Measurements from ENCODE around the gene ADIPOQ. TPM values are rescaled to one million over a fixed set of nuclear protein-coding genes. Genes with fewer than 3 reads are reported as not detected.
A peak's percentile ranks its signal among the peaks of the same experiment; 100 is the strongest.
"Not testable (repeated sequence)": the region's sequence is repeated elsewhere in the genome, so short reads cannot be mapped to it uniquely, and the experiment has no call there.

Gene ADIPOQ
- total RNA-seq (2022), result not detected in 2 replicates
- percentile 5 among the genes with signal in this experiment for Bru-seq, nascent RNA
- percentile 10 among the genes with signal in this experiment for BruChase-seq, experiment 1, labeled RNA remaining after a 6-hour chase
- BruChase-seq, experiment 2, labeled RNA remaining after a 2-hour chase, result percentile 5 among the genes with signal in this experiment
- long read RNA-seq, result 0 reads

- Mint-ChIP-seq H3K4me1 (ENCODE audit: low read depth, unreplicated experiment) (peaks cover 8% of the 10 kb centered on the region), H3K27ac (ENCODE audit: unreplicated experiment) (no peak within 1 kb of the TSS), H3K4me3 (ENCODE audit: low read depth, unreplicated experiment) (no peak within 1 kb of the TSS), H3K9me3 (ENCODE audit: low read depth, unreplicated experiment) (no peaks in the 10 kb centered on the region), H3K27me3 (ENCODE audit: unreplicated experiment) (peaks cover 54% of the 10 kb centered on the region), H3K36me3 (ENCODE audit: insufficient read depth, unreplicated experiment) (no peaks in the 10 kb centered on the region)
- no peak for TF ChIP-seq CTCF (IDR thresholded peaks at IDR 0.05; ENCODE audit: unreplicated experiment)
- DNase-seq, result no peak
- CTCF ChIA-PET, result no interaction called here
- BruUV-seq (replicated peaks), result no TSS peak
- intact Hi-C loops (cut with micrococcal nuclease; ENCODE audit: unreplicated experiment), result loop anchor here (10.0 kb wide), 2 partner anchors 452 to 832 kb away; partner anchors contain the start of genes MASP1 and SST
Observed at GRCh38 chr3:186842426-186843038, at the start of gene ADIPOQ. Gene ADIPOQ, plus strand, starts transcription at chr3:186842710. Its CDS starts 10,349 bp downstream, at chr3:186853059.

DNA sequence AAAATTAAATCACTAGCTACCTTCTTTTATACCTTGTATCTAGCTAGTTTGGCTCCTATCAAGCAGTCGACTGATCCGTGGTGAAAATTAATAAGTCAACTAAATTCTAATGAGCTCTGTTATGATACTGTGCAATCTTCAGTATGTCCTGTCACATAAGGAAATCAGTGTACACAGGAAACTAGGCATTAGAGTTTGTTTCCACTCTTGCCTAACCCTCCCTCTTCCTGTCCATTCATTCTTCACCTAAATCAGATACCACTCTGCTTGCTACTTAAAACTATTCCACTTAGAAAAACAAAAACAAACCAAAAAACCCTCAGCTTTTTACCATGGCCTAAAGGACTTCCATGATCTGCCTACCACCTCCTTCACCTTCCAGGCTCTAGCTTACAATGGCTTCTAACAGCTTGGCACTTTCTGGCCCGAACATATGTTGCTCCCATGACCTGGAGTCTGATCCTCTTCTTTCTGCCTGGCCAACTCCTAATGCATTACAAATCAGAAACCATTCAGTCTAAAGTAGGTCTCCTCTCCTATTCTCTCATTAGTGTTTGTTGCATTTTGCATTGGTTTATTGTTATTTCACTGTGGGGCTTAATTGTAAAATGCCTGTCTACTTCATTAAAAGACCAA is 44.2 kb upstream of the ADIPOQ start:
- Mint-ChIP-seq H3K9me3 (ENCODE audit: low read depth, unreplicated experiment) (no peaks in the 10 kb centered on the region), H3K4me1 (ENCODE audit: low read depth, unreplicated experiment) (peaks cover 7% of the 10 kb centered on the region), H3K27ac (ENCODE audit: unreplicated experiment) (no peak overlapping the region), H3K27me3 (ENCODE audit: unreplicated experiment) (no peaks in the 10 kb centered on the region), H3K36me3 (ENCODE audit: insufficient read depth, unreplicated experiment) (peaks cover 74% of the 10 kb centered on the region), H3K4me3 (ENCODE audit: low read depth, unreplicated experiment) (no peak overlapping the region)
- BruUV-seq (replicated peaks), result no TSS peak
- no peak for TF ChIP-seq CTCF (IDR thresholded peaks at IDR 0.05; ENCODE audit: unreplicated experiment)
- DNase-seq, result no peak
- CTCF ChIA-PET, result interaction anchor here (0.6 kb wide), 1 partner anchor 208 kb away, joined by 9 read pairs; no protein-coding TSS in a partner anchor
- intact Hi-C loops (cut with micrococcal nuclease; ENCODE audit: unreplicated experiment), result no loop called here

DNA sequence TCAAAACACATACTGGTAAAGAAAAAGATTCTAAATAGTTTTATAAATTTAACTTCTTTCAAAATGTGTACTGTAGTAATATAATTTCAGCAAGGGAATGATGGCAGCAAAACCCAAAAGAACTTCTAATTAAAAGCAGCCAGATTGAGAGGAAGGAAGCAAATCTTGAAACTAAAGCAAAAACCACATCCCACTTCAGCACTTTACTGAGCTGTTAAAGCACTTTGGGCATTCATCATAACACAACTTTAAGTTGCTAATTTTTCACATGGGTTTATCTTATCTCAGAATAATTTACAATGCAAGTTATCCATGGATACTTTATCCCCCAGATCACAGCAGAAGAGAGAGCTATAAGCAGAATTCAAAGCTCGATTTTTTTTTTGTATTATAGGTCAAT is 42.2 kb upstream of the ADIPOQ start:
- CTCF ChIA-PET, result no interaction called here
- TF ChIP-seq CTCF (IDR thresholded peaks at IDR 0.05; ENCODE audit: unreplicated experiment), result no peak
- H3K27ac Mint-ChIP-seq (ENCODE audit: unreplicated experiment), result no peak overlapping the region
- intact Hi-C loops (cut with micrococcal nuclease; ENCODE audit: unreplicated experiment), result no loop called here
- H3K9me3 Mint-ChIP-seq (ENCODE audit: low read depth, unreplicated experiment), result no peaks in the 10 kb centered on the region
- peaks cover 7% of the 10 kb centered on the region for H3K4me1 Mint-ChIP-seq (ENCODE audit: low read depth, unreplicated experiment)
- peaks cover 75% of the 10 kb centered on the region for H3K36me3 Mint-ChIP-seq (ENCODE audit: insufficient read depth, unreplicated experiment)
- BruUV-seq (replicated peaks), result no TSS peak
- H3K4me3 Mint-ChIP-seq (ENCODE audit: low read depth, unreplicated experiment), result no peak overlapping the region
- H3K27me3 Mint-ChIP-seq (ENCODE audit: unreplicated experiment), result no peaks in the 10 kb centered on the region
- DNase-seq, result no peak

DNA sequence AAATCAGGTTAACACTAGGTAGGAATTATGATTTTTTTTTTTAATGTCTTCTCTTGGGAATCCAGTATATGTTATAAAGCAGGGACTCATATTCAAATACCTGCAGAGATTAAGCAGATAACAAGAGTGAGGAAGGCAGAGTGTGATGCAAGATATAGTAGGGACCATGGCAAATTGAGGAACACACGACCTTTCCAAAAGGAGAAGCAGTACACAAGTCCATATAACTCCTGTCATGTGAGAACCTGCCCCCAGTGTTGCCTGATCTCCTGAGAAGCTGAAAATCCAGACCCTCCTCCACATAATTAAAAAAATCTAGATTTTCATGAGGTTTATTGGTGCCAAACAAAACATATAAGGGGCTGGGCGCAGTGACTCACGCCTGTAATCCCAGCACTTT is 39.8 kb upstream of the ADIPOQ start:
- TF ChIP-seq CTCF (IDR thresholded peaks at IDR 0.05; ENCODE audit: unreplicated experiment), result no peak
- no peaks in the 10 kb centered on the region for H3K9me3 Mint-ChIP-seq (ENCODE audit: low read depth, unreplicated experiment)
- H3K36me3 Mint-ChIP-seq (ENCODE audit: insufficient read depth, unreplicated experiment), result peaks cover 76% of the 10 kb centered on the region
- no peak overlapping the region for H3K27ac Mint-ChIP-seq (ENCODE audit: unreplicated experiment)
- intact Hi-C loops (cut with micrococcal nuclease; ENCODE audit: unreplicated experiment), result no loop called here
- peaks cover 16% of the 10 kb centered on the region for H3K4me1 Mint-ChIP-seq (ENCODE audit: low read depth, unreplicated experiment)
- no peak for DNase-seq
- BruUV-seq (replicated peaks), result no TSS peak
- CTCF ChIA-PET, result no interaction called here
- H3K27me3 Mint-ChIP-seq (ENCODE audit: unreplicated experiment), result no peaks in the 10 kb centered on the region
- H3K4me3 Mint-ChIP-seq (ENCODE audit: low read depth, unreplicated experiment), result no peak overlapping the region

DNA sequence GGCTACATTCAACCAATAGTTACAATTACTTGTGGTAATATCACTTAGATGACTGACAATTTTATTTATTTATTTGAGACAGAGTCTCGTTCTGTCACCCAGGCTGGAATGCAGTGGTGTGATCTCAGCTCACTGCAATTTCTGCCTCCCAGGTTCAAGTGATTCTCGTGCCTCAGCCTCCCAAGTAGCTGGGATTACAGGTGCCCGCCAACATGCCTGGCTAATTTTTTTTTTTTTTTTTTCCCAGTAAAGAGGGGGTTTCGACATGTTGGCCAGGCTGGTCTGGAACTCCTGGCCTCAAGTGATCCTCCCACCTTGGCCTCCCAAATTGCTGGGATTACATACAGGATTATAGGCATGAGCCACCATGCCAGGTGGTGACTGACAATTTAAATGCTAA is 39.1 kb upstream of the ADIPOQ start:
- Mint-ChIP-seq H3K36me3 (ENCODE audit: insufficient read depth, unreplicated experiment) (peaks cover 72% of the 10 kb centered on the region), H3K4me1 (ENCODE audit: low read depth, unreplicated experiment) (peaks cover 19% of the 10 kb centered on the region)
- DNase-seq; intact Hi-C loops (cut with micrococcal nuclease; ENCODE audit: unreplicated experiment); H3K27me3 Mint-ChIP-seq (ENCODE audit: unreplicated experiment); H3K9me3 Mint-ChIP-seq (ENCODE audit: low read depth, unreplicated experiment); H3K4me3 Mint-ChIP-seq (ENCODE audit: low read depth, unreplicated experiment); BruUV-seq (replicated peaks); H3K27ac Mint-ChIP-seq (ENCODE audit: unreplicated experiment): not testable (repeated sequence)
- CTCF ChIA-PET, result interaction anchor here (0.7 kb wide), 1 partner anchor 20 kb away, joined by 3 read pairs; no protein-coding TSS in a partner anchor
